Hindlimb muscle (tissue), 1 donor: ENCODE results near the gene KLHL11. TPM values are rescaled to one million over a fixed set of nuclear protein-coding genes. Genes with fewer than 3 reads are reported as not detected.

Experiments
- DNase-seq: peaks from one replicate; pipeline ENCODE4 v3.0.0-alpha.2; 2013
- polyA plus RNA-seq: library from polyadenylated mRNA; unstranded; fragments of 120-200 nt; gene quantifications from one replicate; pipeline ENCODE4 v1.2.1, GENCODE V29; 2013; ENCODE audit not compliant: insufficient read length

The KLHL11 gene
- 6.6 TPM for polyA plus RNA-seq

- DNase-seq, result peak; percentile 91
Measured at GRCh38 chr17:41864836-41865595, at the start of gene KLHL11. Gene KLHL11, minus strand, starts transcription at chr17:41865423. Its CDS starts 53 bp downstream, at chr17:41865370.

GRCh38 chr17:41915020-41915419 lies 49.8 kb upstream of the KLHL11 start:
- DNase-seq, result no peak

- no peak for DNase-seq
Measured at GRCh38 chr17:41914358-41914766, 49.1 kb upstream of the KLHL11 start.

- DNase-seq, result no peak
Measured at GRCh38 chr17:41913798-41914197, 48.6 kb upstream of the KLHL11 start.

GRCh38 chr17:41912925-41913324 lies 47.7 kb upstream of the KLHL11 start:
- no peak for DNase-seq

- DNase-seq, result no peak
Measured at GRCh38 chr17:41910701-41911391, 45.6 kb upstream of the KLHL11 start.

GRCh38 chr17:41909088-41909487 lies 43.9 kb upstream of the KLHL11 start:
- no peak for DNase-seq

GRCh38 chr17:41907633-41908539 lies 42.7 kb upstream of the KLHL11 start:
- DNase-seq, result no peak

GRCh38 chr17:41907185-41907556 lies 41.9 kb upstream of the KLHL11 start:
- no peak for DNase-seq

GRCh38 chr17:41906465-41907184 lies 41.4 kb upstream of the KLHL11 start:
- no peak for DNase-seq

GRCh38 chr17:41905172-41905571 lies 39.9 kb upstream of the KLHL11 start:
- no peak for DNase-seq

GRCh38 chr17:41904242-41904841 lies 39.1 kb upstream of the KLHL11 start:
- DNase-seq, result no peak

- no peak for DNase-seq
Measured at GRCh38 chr17:41901646-41902045, 36.4 kb upstream of the KLHL11 start.

- DNase-seq, result no peak
Measured at GRCh38 chr17:41896726-41897125, 31.5 kb upstream of the KLHL11 start.

GRCh38 chr17:41895617-41896016 lies 30.4 kb upstream of the KLHL11 start:
- peak; percentile 59 for DNase-seq

- no peak for DNase-seq
Measured at GRCh38 chr17:41894791-41895331, 29.6 kb upstream of the KLHL11 start.

GRCh38 chr17:41893384-41893783 lies 28.2 kb upstream of the KLHL11 start:
- no peak for DNase-seq

- DNase-seq, result no peak
Measured at GRCh38 chr17:41892021-41892376, 26.8 kb upstream of the KLHL11 start.

- DNase-seq, result no peak
Measured at GRCh38 chr17:41891135-41892020, 26.2 kb upstream of the KLHL11 start.

GRCh38 chr17:41888332-41888965 lies 23.2 kb upstream of the KLHL11 start:
- DNase-seq, result no peak
